ENCODE measurements around the gene CMTR1.
"Not testable (repeated sequence)": the region's sequence is repeated elsewhere in the genome, so short reads cannot be mapped to it uniquely, and the experiment has no call there.

Gene CMTR1

GRCh38 chr6:37492991-37493660, 60.1 kb downstream of the CMTR1 start:
- no peak for DNase-seq (ENCODE audit: low read depth)

- DNase-seq (ENCODE audit: low read depth): no peak
Measured at GRCh38 chr6:37493661-37493995, 60.6 kb downstream of the CMTR1 start.

DNA sequence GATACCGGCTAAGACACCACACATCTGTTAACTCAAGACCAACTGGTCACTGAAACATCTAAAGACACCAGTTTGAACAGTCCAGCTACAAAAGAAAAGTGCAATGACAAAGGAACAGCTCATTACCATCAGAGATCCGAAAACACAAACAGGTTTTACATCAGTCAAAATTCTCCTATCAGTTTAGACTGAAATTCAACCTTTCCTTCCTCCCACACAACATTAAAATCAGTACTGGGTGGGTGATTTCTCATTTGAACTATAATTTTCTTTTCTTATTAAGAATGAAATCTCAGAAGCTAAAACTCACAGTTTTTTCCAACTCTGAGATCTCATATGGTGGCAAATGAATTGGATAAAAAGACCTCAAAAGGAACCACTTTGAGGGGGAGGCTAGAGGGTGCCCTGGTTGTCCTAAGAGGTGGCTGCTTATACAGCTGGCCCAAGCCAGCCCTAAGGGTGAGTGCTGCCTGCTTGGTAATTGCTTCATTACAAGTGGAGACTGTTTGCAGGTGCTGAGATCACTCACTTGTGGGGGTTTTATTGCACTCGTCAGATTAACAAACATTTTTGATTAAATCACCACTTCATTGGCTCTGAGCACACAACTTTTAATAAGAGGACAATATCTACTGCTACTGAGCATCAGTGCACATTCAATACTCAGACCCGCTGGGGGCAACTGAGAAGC, 62.4 kb downstream of the CMTR1 start:
- DNase-seq (ENCODE audit: low read depth): no peak

- no peak for DNase-seq (ENCODE audit: low read depth)
Measured at GRCh38 chr6:37496951-37497885, 64.2 kb downstream of the CMTR1 start.

DNA sequence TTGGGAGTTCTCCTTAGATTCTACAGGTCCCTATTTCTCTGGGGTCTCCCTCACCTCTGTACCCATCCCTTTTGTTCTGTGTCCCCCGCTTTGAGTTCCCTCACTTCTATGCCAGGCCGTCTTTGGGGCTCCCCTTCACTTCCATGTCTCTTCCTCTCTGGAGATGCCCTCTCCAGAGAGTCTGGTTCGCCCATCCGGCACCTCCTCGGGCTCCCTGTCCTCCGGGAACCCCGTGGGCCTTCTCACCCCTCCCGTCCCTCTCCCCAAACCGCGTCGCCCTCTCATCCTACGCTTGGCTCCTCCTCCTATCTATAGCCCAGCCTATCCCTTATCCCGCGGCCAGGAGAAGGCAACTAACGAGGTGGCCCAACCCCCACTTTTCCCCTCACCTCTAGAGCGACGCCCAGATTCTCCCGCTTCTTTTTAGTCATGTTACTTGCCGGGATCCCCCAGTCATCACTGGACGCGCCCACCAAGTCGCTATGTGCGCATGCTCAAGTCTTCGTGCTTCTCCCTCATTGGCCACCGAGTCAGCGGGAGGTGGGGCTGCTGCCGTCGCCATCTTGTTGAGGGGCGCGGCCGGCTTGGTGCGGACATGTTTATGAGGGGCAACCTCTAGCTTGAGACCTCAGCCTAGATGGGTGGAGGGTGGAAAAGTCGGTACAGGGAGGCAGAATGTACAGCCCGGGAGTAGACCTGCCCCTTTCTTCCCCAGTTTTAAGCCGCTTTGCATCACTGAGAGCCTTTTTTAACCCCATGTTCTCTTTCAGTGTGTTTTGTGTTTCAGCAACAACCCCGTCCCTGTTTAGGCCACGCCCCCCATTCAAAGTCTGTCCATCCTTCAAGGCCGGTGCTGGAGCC, 66.6 kb downstream of the CMTR1 start, which contains the start of gene CCDC167:
CCDC167 (minus strand) TSS at position 461 of the 861 bp plus-strand sequence; CDS start at position 431, 30 bp downstream.
- peak; percentile 94 for DNase-seq (ENCODE audit: low read depth)

- no peak for DNase-seq (ENCODE audit: low read depth)
Measured at GRCh38 chr6:37500294-37500608, 67.2 kb downstream of the CMTR1 start.

- not testable (repeated sequence) for DNase-seq (ENCODE audit: low read depth)
Measured at GRCh38 chr6:37500904-37501303, 67.9 kb downstream of the CMTR1 start.

DNA sequence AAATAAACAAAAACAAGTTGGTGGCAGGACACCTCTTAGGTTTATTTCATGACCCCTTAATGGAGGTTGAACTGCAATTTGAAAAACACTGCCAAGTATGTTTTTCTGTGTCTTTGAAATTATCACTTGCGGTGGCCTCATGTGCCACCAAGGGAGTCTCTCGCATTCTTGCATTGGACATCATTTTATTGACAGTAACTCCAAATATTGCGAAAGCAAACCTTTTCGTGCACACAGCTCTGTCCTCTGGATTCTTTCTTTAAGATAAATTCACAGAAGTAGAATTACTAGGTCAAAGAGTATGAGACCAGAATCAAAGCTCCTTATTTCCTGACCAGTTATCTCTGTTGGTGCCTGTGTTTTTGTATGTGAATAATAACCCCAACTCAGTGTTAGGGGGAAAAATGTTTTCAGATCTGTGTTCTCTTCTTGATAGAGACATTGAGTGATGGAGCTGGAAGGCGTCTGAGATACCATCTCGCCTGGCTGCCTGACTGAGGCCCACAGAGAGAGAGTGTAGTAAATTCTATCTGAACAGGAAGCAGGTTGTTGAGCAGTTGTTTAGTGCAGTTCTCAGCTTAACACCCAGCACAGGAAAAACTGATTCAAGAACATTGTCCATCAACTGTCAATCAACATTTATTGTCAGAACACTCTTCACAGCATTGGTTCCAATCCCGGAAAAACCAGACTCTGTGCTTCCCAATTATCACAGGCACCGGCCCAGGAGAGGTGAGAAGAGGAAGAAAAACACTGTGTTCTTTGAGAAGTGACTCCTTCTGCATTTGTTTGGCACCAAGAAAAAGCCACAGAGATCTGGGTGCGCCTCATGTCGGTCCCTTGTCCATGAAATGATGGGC, 68.8 kb downstream of the CMTR1 start:
- no peak for DNase-seq (ENCODE audit: low read depth)

GRCh38 chr6:37502703-37503291, 69.8 kb downstream of the CMTR1 start:
- DNase-seq (ENCODE audit: low read depth): no peak

GRCh38 chr6:37503309-37503965, 70.4 kb downstream of the CMTR1 start:
- no peak for DNase-seq (ENCODE audit: low read depth)

GRCh38 chr6:37504024-37504423, 71.0 kb downstream of the CMTR1 start:
- DNase-seq (ENCODE audit: low read depth): no peak

GRCh38 chr6:37506479-37506878, 73.5 kb downstream of the CMTR1 start:
- DNase-seq (ENCODE audit: low read depth): no peak

GRCh38 chr6:37507077-37507476, 74.1 kb downstream of the CMTR1 start:
- no peak for DNase-seq (ENCODE audit: low read depth)

DNA sequence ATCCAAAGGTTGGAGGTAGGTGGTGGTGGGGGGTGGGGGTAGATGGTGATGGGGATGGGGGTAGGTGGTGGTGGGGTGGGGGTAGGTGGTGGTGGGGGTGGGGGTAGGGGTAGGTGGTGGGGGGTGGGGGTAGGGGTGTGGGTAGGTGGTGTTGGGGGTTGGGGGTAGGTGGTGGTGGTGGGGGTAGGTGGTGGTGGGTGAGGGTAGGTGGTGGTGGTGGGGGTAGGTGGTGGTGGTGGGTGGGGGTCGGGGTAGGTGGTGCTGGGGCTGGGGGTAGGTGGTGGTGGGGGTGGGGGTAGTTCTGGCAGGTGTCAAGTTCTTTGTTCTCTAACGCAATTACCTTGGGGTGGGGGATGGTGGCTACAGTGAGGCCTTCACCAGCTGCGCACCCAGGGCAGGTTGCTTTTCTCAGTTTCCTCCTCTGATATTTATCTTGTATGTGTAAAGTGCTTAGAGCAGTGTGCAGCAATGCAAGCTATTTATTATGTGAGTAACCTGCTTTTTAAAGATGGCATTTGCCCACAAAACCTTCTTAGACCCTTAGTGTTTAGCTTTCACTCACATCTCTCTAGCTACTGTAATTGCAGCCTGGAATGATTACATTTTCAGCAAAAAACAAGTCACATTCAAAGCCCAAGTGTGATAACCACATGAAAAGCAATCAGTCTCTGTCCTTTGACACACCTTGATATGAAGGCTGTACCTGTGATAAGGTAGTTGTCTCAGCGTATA, 74.8 kb downstream of the CMTR1 start:
- DNase-seq (ENCODE audit: low read depth): no peak

- no peak for DNase-seq (ENCODE audit: low read depth)
Measured at GRCh38 chr6:37511201-37511600, 78.2 kb downstream of the CMTR1 start.

DNA sequence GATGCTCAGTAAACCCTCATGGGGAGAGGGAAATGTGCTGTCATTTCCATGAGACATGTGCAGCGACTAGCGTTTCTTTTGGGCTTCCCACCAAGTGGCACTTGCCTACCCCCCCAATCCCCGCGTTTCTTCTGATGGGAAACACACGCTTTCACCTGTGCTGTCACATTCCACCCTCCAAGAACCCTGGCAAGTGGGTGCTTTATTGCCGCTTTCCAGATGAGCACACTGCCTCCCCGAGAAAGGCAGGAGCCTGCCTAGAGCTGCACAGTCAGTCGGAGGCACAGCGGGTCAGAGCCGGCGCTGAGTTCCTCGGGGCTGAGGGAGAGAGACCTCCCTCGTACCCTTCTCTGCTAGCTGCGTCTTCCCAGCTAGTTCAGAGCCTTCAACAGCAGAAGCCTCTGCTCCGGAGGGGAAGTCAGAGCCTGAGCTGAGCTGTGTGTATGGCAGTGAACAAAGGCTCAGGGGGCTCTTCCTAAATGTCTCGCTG, 78.9 kb downstream of the CMTR1 start:
- no peak for DNase-seq (ENCODE audit: low read depth)

DNA sequence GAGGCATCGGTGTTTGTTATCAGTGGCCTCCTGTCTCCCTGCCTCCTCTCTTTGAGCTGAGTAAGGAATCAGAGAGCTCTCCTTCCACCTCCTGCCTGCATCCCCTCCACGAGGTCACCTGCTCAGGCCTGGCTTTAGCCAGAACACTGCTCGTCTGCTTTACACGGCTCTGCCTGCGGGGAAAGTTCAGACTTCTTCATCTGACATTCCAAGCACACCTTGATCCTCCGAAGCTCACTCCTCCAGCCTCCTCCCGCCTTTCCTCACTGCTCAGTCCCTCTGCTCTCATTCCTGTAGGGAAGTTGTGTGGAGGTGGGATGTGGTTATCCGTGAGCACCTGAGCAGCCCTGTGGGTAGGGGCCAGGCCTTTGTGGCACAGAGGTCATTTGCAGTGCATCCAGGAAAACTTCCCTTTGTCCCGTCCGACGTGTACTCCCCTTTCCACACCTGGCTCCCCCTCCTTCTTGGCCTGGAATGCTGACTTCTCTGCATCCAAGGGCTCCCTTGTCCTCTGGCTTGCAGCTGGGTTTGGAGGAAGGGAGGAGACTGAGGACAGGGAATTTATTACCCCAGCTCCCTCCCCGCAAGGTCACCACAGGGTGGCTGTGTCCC, 79.5 kb downstream of the CMTR1 start:
- no peak for DNase-seq (ENCODE audit: low read depth)

- no peak for DNase-seq (ENCODE audit: low read depth)
Measured at GRCh38 chr6:37513155-37513554, 80.1 kb downstream of the CMTR1 start.

DNA sequence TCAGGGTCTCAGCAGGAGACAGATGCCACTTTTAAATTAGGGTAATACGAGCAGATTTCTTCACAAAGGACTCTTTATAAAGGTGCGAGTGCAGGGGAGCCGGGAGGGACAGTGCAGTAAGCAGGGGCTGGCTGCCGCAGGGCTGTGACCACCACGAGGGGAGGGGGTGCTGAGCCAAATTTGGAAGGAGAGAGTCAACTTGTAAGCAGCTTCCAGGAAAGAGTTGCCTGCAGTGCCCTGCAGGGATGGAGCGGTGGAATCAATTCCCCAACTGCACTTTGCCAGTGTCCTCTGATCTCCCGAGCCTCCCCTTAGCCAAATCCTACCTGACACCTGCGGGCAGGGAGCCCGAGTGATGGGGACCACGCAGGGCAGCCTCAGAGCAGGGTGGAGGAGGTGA, 80.6 kb downstream of the CMTR1 start:
- DNase-seq (ENCODE audit: low read depth): no peak

Measured in activated gamma-delta T cell treated with anti-CD3 and anti-CD28 coated beads, Interleukin-2, amount 50 U/mL, for 16 hours (primary cell).